DND-41 (cell line): ENCODE measurements around the gene HRH1.

ENCODE experiments used
- ATAC-seq: fragments of 200-7000 bp; cut with Tn5 transposase; 3 replicates; pipeline ENCODE4 v1.9.1; 2021; ENCODE audit warnings: low read depth; ENCODE audit not compliant: insufficient read depth
- DNase-seq: peaks from one replicate; pipeline ENCODE4 v3.0.0-alpha.2; 2020
- H2AFZ ChIP-seq: 2 replicates; pipeline ENCODE4 v1.6.0; 2012; ENCODE audit warnings: low read depth, low read length
- H3K27ac ChIP-seq: 2 replicates; pipeline ENCODE4 v1.5.1; 2012; ENCODE audit warnings: low read length, inconsistent platforms
- H3K27me3 ChIP-seq: fragments of 200-600 bp; sonication (generic); 2 replicates; pipeline ENCODE4 v1.6.0; 2012; ENCODE audit warnings: low read length, mild to moderate bottlenecking, inconsistent platforms; ENCODE audit not compliant: insufficient read depth, poor library complexity
- H3K36me3 ChIP-seq: 2 replicates; pipeline ENCODE4 v1.5.1; 2012; ENCODE audit warnings: low read length, inconsistent platforms; ENCODE audit not compliant: insufficient read depth
- H3K4me1 ChIP-seq: 2 replicates; pipeline ENCODE4 v1.5.1; 2012; ENCODE audit warnings: mild to moderate bottlenecking, low read length; ENCODE audit not compliant: insufficient read depth
- H3K4me2 ChIP-seq: 2 replicates; pipeline ENCODE4 v1.6.0; 2012; ENCODE audit warnings: mild to moderate bottlenecking, moderate library complexity, low read length, inconsistent platforms; ENCODE audit not compliant: insufficient read depth
- H3K4me3 ChIP-seq, 2 experiments: fragments of 200-600 bp in 1 of 2; shearing (Covaris generic) in 1 of 2; 2 replicates each; pipeline ENCODE4 v1.5.1; 2012 to 2016; ENCODE audit warnings: inconsistent platforms in 2 of 2, low read length in 2 of 2, mild to moderate bottlenecking in 2 of 2, low read depth in 1 of 2, moderate library complexity in 1 of 2
- H3K79me2 ChIP-seq: 2 replicates; pipeline ENCODE4 v1.6.0; 2012; ENCODE audit warnings: low read length, inconsistent platforms; ENCODE audit not compliant: insufficient read depth
- H3K9ac ChIP-seq: 2 replicates; pipeline ENCODE4 v1.6.0; 2012; ENCODE audit warnings: low read depth, mild to moderate bottlenecking, inconsistent platforms, low read length, moderate library complexity
- H3K9me3 ChIP-seq: 2 replicates; pipeline ENCODE4 v1.5.1; 2012; ENCODE audit warnings: low read length, moderate library complexity, mild to moderate bottlenecking, inconsistent platforms; ENCODE audit not compliant: insufficient read depth, severe bottlenecking
- H4K20me1 ChIP-seq: 2 replicates; pipeline ENCODE4 v1.6.0; 2012; ENCODE audit warnings: low read length; ENCODE audit not compliant: insufficient read depth
- CTCF ChIP-seq: IDR thresholded peaks from 2 replicates; pipeline ENCODE4 v1.5.1; 2012; ENCODE audit warnings: borderline replicate concordance, low read length, moderate library complexity, mild to moderate bottlenecking; ENCODE audit not compliant: poor library complexity, severe bottlenecking; ENCODE audit errors: extremely low read depth
- EZH2 ChIP-seq: IDR thresholded peaks from 3 replicates; pipeline ENCODE4 v1.6.1; 2012; ENCODE audit warnings: borderline replicate concordance, low read depth, mild to moderate bottlenecking, moderate library complexity, low read length, inconsistent platforms; ENCODE audit not compliant: severe bottlenecking

The HRH1 gene

GRCh38 chr3:11144996-11145395 is 9.3 kb upstream of the HRH1 start:
- H3K4me2 ChIP-seq, result no peak overlapping the region
- H2AFZ ChIP-seq, result no peak overlapping the region
- no peaks in the 10 kb centered on the region for H3K27me3 ChIP-seq
- TF ChIP-seq CTCF (no peak), EZH2 (no peak)
- H3K79me2 ChIP-seq, result no peaks in the 10 kb centered on the region
- H3K36me3 ChIP-seq, result no peaks in the 10 kb centered on the region
- H3K27ac ChIP-seq, result no peak overlapping the region
- DNase-seq (no peak), ATAC-seq (no peak)
- no peak overlapping the region for H3K4me3 ChIP-seq
- no peaks in the 10 kb centered on the region for H4K20me1 ChIP-seq
- no peaks in the 10 kb centered on the region for H3K9me3 ChIP-seq
- H3K4me1 ChIP-seq, result peaks cover 9% of the 10 kb centered on the region
- H3K9ac ChIP-seq, result no peak overlapping the region

- ATAC-seq (no peak), DNase-seq (no peak)
- no peak overlapping the region for H2AFZ ChIP-seq
- H3K27me3 ChIP-seq, result peaks cover 3% of the 10 kb centered on the region
- no peaks in the 10 kb centered on the region for H4K20me1 ChIP-seq
- H3K9me3 ChIP-seq, result no peaks in the 10 kb centered on the region
- H3K79me2 ChIP-seq, result no peaks in the 10 kb centered on the region
- no peak overlapping the region for H3K27ac ChIP-seq
- no peak for TF ChIP-seq CTCF
- TF ChIP-seq EZH2, result no peak
- no peaks in the 10 kb centered on the region for H3K36me3 ChIP-seq
- H3K4me2 ChIP-seq, result no peak overlapping the region
- H3K4me3 ChIP-seq, result no peak overlapping the region
- H3K4me1 ChIP-seq, result peaks cover under 1% of the 10 kb centered on the region
- no peak overlapping the region for H3K9ac ChIP-seq
Observed at GRCh38 chr3:11145888-11146287, 8.4 kb upstream of the HRH1 start.

GRCh38 chr3:11146773-11147660 is 7.3 kb upstream of the HRH1 start:
- H3K4me3 ChIP-seq, result no peak overlapping the region
- H3K27ac ChIP-seq, result no peak overlapping the region
- no peaks in the 10 kb centered on the region for H3K79me2 ChIP-seq
- peaks cover 3% of the 10 kb centered on the region for H3K27me3 ChIP-seq
- DNase-seq (no peak), ATAC-seq (no peak)
- H3K9me3 ChIP-seq, result no peaks in the 10 kb centered on the region
- no peak overlapping the region for H2AFZ ChIP-seq
- TF ChIP-seq CTCF, result no peak
- no peak overlapping the region for H3K9ac ChIP-seq
- no peaks in the 10 kb centered on the region for H3K36me3 ChIP-seq
- no peak overlapping the region for H3K4me2 ChIP-seq
- H3K4me1 ChIP-seq, result no peaks in the 10 kb centered on the region
- no peaks in the 10 kb centered on the region for H4K20me1 ChIP-seq
